PC-9 (cell line): ENCODE results near the gene PPP3R1.

Experiments
- CTCF ChIP-seq: fragments of 200-600 bp; sonication (generic); conservative IDR thresholded peaks from 2 replicates; pipeline ENCODE4 v1.6.1; 2017; ENCODE audit warnings: mixed run types, antibody characterized with exemption, mild to moderate bottlenecking, moderate library complexity
- EZH2 ChIP-seq: fragments of 200-600 bp; sonication (generic); IDR thresholded peaks from 2 replicates; pipeline ENCODE4 v1.8.0; 2017; ENCODE audit warnings: antibody characterized with exemption, low read depth

GRCh38 chr2:68158134-68158447, 94.2 kb downstream of the PPP3R1 start:
- TF ChIP-seq CTCF, result no peak
- no peak for TF ChIP-seq EZH2
